OCI-LY1 (cell line): ENCODE results near the gene ABLIM1.

Experiments
- H2AFZ ChIP-seq: fragments of 200-600 bp; sonication (generic), shearing (Covaris generic); 2 replicates; pipeline ENCODE4 v1.6.0; 2014; ENCODE audit warnings: antibody characterized with exemption, mild to moderate bottlenecking, low read length
- H3F3A ChIP-seq: fragments of 200-600 bp; sonication (generic), shearing (Covaris generic); 2 replicates; pipeline ENCODE4 v1.6.0; 2014; ENCODE audit warnings: mild to moderate bottlenecking, antibody characterized with exemption, low read length, moderate library complexity; ENCODE audit not compliant: insufficient read depth
- H3K27ac ChIP-seq: fragments of 200-600 bp; sonication (generic); 2 replicates; pipeline ENCODE4 v1.5.1; 2014; ENCODE audit warnings: low read length, mixed run types, mild to moderate bottlenecking, low read depth; ENCODE audit not compliant: poor library complexity, severe bottlenecking
- H3K27me3 ChIP-seq: fragments of 200-600 bp; sonication (generic); 2 replicates; pipeline ENCODE4 v1.6.0; 2014; ENCODE audit warnings: antibody characterized with exemption, mild to moderate bottlenecking, low read length, moderate library complexity; ENCODE audit not compliant: insufficient read depth
- H3K36me3 ChIP-seq: fragments of 200-600 bp; sonication (generic); 2 replicates; pipeline ENCODE4 v1.6.1; 2014; ENCODE audit warnings: mild to moderate bottlenecking, antibody characterized with exemption, low read length, moderate library complexity, mixed read lengths; ENCODE audit not compliant: insufficient read depth
- H3K4me1 ChIP-seq: fragments of 200-600 bp; sonication (generic); 2 replicates; pipeline ENCODE4 v1.5.1; 2014; ENCODE audit warnings: mild to moderate bottlenecking, low read length, moderate library complexity; ENCODE audit not compliant: insufficient read depth, severe bottlenecking
- H3K4me2 ChIP-seq: fragments of 200-600 bp; sonication (generic), shearing (Covaris generic); 2 replicates; pipeline ENCODE4 v1.6.1; 2014; ENCODE audit warnings: low read length
- H3K4me3 ChIP-seq: fragments of 200-600 bp; sonication (generic); 2 replicates; pipeline ENCODE4 v1.5.1; 2014; ENCODE audit warnings: low read length, low read depth, mild to moderate bottlenecking, mixed read lengths; ENCODE audit not compliant: poor library complexity, severe bottlenecking
- H3K79me2 ChIP-seq: fragments of 200-600 bp; shearing (Covaris generic); 2 replicates; pipeline ENCODE4 v1.6.1; 2016; ENCODE audit warnings: mixed run types, low read length, mixed read lengths; ENCODE audit not compliant: insufficient read depth
- H3K9ac ChIP-seq: fragments of 200-600 bp; sonication (generic), shearing (Covaris generic); 2 replicates; pipeline ENCODE4 v1.6.1; 2014; ENCODE audit warnings: mild to moderate bottlenecking, low read length, mixed read lengths
- H3K9me2 ChIP-seq: fragments of 200-600 bp; sonication (generic), shearing (Covaris generic); 2 replicates; pipeline ENCODE4 v1.6.1; 2014; ENCODE audit warnings: low read depth, mild to moderate bottlenecking, low read length, mixed read lengths
- H3K9me3 ChIP-seq: fragments of 200-600 bp; shearing (Covaris generic); 2 replicates; pipeline ENCODE4 v1.6.1; 2014; ENCODE audit warnings: low read length, mixed read lengths
- H4K20me1 ChIP-seq: fragments of 200-600 bp; sonication (generic), shearing (Covaris generic); 2 replicates; pipeline ENCODE4 v1.6.0; 2016; ENCODE audit warnings: mild to moderate bottlenecking, low read length; ENCODE audit not compliant: insufficient read depth
- CTCF ChIP-seq: fragments of 200-600 bp; sonication (generic), shearing (Covaris generic); IDR thresholded peaks from 2 replicates; pipeline ENCODE4 v1.5.1; 2017; ENCODE audit warnings: mild to moderate bottlenecking, antibody characterized with exemption, low read length, moderate library complexity, mixed read lengths
- EZH2 ChIP-seq: fragments of 200-600 bp; sonication (generic), shearing (Covaris generic); IDR thresholded peaks from 2 replicates; pipeline ENCODE4 v1.8.0; 2017; ENCODE audit warnings: borderline replicate concordance, mixed run types, mild to moderate bottlenecking, antibody characterized with exemption, low read length, moderate library complexity, mixed read lengths

ABLIM1 gene

GRCh38 chr10:114624951-114625780 is 32.9 kb downstream of the ABLIM1 start:
- TF ChIP-seq CTCF, result no peak
- no peak for TF ChIP-seq EZH2
- no peak overlapping the region for H3K4me3 ChIP-seq
- no peak overlapping the region for H3K9ac ChIP-seq
- H3K9me3 ChIP-seq, result 0 out of 2 replicates have a peak, but pooled peaks cover 3% of the 10 kb centered on the region
- H3K27ac ChIP-seq, result no peak overlapping the region
- no peaks in the 10 kb centered on the region for H3K36me3 ChIP-seq
- peaks cover 8% of the 10 kb centered on the region; the same call in 1 of the 2 replicates for H3K27me3 ChIP-seq
- no peaks in the 10 kb centered on the region for H3K79me2 ChIP-seq
- H3K9me2 ChIP-seq, result no peaks in the 10 kb centered on the region
- no peaks in the 10 kb centered on the region for H3K4me1 ChIP-seq
- H3K4me2 ChIP-seq, result no peak overlapping the region
- H3F3A ChIP-seq, result no peaks in the 10 kb centered on the region
- no peaks in the 10 kb centered on the region for H4K20me1 ChIP-seq
- H2AFZ ChIP-seq, result no peak overlapping the region

GRCh38 chr10:114624422-114624821 is 33.7 kb downstream of the ABLIM1 start:
- no peaks in the 10 kb centered on the region for H3K9me2 ChIP-seq
- peaks cover 8% of the 10 kb centered on the region; the same call in 1 of the 2 replicates for H3K27me3 ChIP-seq
- H3F3A ChIP-seq, result no peaks in the 10 kb centered on the region
- H4K20me1 ChIP-seq, result no peaks in the 10 kb centered on the region
- no peak overlapping the region for H3K9ac ChIP-seq
- TF ChIP-seq EZH2 (no peak), CTCF (no peak)
- no peaks in the 10 kb centered on the region for H3K4me1 ChIP-seq
- H3K79me2 ChIP-seq, result no peaks in the 10 kb centered on the region
- H3K4me2 ChIP-seq, result no peak overlapping the region
- H2AFZ ChIP-seq, result no peak overlapping the region
- 0 out of 2 replicates have a peak, but pooled peaks cover 3% of the 10 kb centered on the region for H3K9me3 ChIP-seq
- H3K36me3 ChIP-seq, result no peaks in the 10 kb centered on the region
- H3K4me3 ChIP-seq, result no peak overlapping the region
- H3K27ac ChIP-seq, result no peak overlapping the region

DNA sequence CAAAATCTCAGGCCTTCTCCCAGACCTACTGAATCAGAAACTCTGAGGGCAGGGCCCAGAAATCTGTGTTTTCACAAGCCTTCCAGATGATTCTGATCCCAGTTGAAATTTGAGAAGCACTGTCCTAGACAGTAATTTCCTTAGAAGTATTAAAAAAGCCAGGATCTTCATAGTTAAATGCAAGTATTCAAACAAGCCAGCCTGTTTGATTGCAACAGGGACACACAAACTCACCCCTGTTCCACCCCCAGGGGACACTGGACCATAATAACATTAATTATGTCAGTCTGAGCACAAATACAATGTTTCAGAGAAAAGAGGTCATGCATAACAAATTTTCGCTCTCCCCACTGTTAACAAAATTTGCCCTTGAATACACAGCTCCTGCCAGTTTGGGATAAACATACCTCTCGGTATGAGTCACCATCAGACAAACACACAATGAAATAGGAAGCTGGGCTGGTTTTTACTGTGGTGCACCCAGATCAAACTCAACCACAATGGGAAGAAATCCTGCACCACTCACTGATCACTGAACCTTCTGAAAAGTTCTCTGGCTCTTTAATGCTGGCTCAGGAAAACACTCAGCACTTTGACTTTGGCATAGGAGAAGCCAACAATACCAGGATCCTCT is 34.3 kb downstream of the ABLIM1 start:
- H3K4me2 ChIP-seq, result no peak overlapping the region
- H3K4me1 ChIP-seq, result no peaks in the 10 kb centered on the region

More for the DNA sequence above, 34.3 kb downstream of the ABLIM1 start:
- H3K27ac ChIP-seq, result no peak overlapping the region
- no peaks in the 10 kb centered on the region for H4K20me1 ChIP-seq
- H2AFZ ChIP-seq, result no peak overlapping the region
- no peaks in the 10 kb centered on the region for H3K9me2 ChIP-seq
- H3K27me3 ChIP-seq, result peaks cover 8% of the 10 kb centered on the region; the same call in 1 of the 2 replicates
- no peaks in the 10 kb centered on the region for H3F3A ChIP-seq
- TF ChIP-seq EZH2 (no peak), CTCF (no peak)
- no peaks in the 10 kb centered on the region for H3K36me3 ChIP-seq
- H3K4me3 ChIP-seq, result no peak overlapping the region
- no peaks in the 10 kb centered on the region for H3K79me2 ChIP-seq
- no peak overlapping the region for H3K9ac ChIP-seq
- 0 out of 2 replicates have a peak, but pooled peaks cover 3% of the 10 kb centered on the region for H3K9me3 ChIP-seq
